RWPE1 (cell line): ENCODE measurements around the gene WHRN.

Source experiments
- CTCF ChIA-PET: fragments of 350-600 bp; sonication (Branson Sonifier 250); formaldehyde crosslinking; extraction: SDS; loops from one replicate; lab custom pipeline; 2021; lab: Yijun Ruan, JAX
- POLR2A ChIA-PET: fragments of 400-600 bp; formaldehyde crosslinking; extraction: SDS; loops from one replicate; lab custom pipeline; 2020; ENCODE audit warnings: antibody characterized with exemption; ENCODE audit not compliant: low non-redundant PET; lab: Yijun Ruan, JAX
- DNase-seq: peaks from one replicate; pipeline ENCODE4 v3.0.0; 2012; ENCODE audit warnings: low spot score
- H3K27ac ChIP-seq: fragments of 450-650 bp; 2 replicates; pipeline ENCODE4 v1.5.1; 2017
- TF ChIP-seq, protein P1 (sequence below): fragments of 450-650 bp; conservative IDR thresholded peaks from 2 replicates; pipeline ENCODE4 v1.5.1; 2017; ENCODE audit warnings: low read depth, mild to moderate bottlenecking

The WHRN gene

DNA sequence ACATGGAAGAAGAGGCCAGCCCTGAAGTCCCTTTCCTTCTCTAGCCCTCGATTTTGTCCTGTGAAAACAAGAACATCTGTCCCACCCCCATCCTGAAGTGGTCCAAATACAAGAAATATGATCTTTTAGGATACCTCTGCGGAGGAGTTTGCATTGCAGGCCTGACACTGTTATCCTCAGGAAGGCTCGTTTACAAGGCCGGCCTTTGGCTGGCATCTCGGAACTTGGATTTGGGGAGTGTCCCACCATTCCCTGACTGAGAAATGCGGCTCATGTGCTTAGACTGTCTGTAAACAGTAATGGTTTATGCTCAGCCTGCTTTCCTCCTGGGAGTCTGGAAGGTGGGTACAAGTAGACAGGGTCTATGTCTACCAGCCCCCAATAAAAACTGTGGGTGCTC, 26.4 kb downstream of the WHRN start:
- DNase-seq: no peak
- ChIA-PET POLR2A (no interaction called here), CTCF (interaction anchor here (0.7 kb wide), 1 partner anchor 73 kb away, joined by 3 read pairs; no protein-coding TSS in a partner anchor)
- H3K27ac ChIP-seq: no peak overlapping the region
- TF ChIP-seq, protein P1, sequence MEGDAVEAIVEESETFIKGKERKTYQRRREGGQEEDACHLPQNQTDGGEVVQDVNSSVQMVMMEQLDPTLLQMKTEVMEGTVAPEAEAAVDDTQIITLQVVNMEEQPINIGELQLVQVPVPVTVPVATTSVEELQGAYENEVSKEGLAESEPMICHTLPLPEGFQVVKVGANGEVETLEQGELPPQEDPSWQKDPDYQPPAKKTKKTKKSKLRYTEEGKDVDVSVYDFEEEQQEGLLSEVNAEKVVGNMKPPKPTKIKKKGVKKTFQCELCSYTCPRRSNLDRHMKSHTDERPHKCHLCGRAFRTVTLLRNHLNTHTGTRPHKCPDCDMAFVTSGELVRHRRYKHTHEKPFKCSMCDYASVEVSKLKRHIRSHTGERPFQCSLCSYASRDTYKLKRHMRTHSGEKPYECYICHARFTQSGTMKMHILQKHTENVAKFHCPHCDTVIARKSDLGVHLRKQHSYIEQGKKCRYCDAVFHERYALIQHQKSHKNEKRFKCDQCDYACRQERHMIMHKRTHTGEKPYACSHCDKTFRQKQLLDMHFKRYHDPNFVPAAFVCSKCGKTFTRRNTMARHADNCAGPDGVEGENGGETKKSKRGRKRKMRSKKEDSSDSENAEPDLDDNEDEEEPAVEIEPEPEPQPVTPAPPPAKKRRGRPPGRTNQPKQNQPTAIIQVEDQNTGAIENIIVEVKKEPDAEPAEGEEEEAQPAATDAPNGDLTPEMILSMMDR: no peak

DNA sequence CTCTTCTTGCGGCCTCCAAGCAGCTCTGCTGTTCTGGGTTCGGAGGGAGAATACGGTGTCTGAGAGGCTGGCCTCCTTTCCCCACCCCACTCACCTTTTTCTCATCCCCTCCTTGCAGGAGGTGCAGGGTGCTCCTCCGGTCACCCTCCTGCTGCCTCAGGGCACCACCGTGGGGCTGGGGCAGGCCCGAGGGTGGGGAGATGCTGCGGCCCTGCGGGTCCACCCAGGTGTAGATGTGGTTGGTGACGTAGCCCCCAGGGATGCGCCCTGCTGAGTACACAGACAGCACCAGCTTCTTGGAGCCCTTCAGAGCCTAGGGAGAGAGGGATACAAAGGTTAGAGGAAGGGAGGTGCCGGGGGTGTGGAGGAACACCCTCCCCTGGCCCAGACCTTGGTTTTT, 26.8 kb downstream of the WHRN start:
- TF ChIP-seq, protein P1: no peak
- DNase-seq: no peak
- ChIA-PET POLR2A (no interaction called here), CTCF (interaction anchor here (0.6 to 0.7 kb wide), 2 partner anchors 73 to 183 kb away, joined by 3 to 8 read pairs; no protein-coding TSS in a partner anchor)
- no peak overlapping the region for H3K27ac ChIP-seq

GRCh38 chr9:114477642-114478041, 27.6 kb downstream of the WHRN start:
- no peak for DNase-seq
- 0 out of 2 replicates have a peak overlapping the region, but pooled peaks have one; percentile 0 for H3K27ac ChIP-seq
- TF ChIP-seq, protein P1: no peak
- POLR2A ChIA-PET: no interaction called here
- CTCF ChIA-PET: no interaction called here

- no peak for DNase-seq
- POLR2A ChIA-PET: no interaction called here
- H3K27ac ChIP-seq: peak overlapping the region; percentile 0; the same call in 1 of the 2 replicates
- CTCF ChIA-PET: no interaction called here
- TF ChIP-seq, protein P1: no peak
Measured at GRCh38 chr9:114476891-114477469, 28.3 kb downstream of the WHRN start.

DNA sequence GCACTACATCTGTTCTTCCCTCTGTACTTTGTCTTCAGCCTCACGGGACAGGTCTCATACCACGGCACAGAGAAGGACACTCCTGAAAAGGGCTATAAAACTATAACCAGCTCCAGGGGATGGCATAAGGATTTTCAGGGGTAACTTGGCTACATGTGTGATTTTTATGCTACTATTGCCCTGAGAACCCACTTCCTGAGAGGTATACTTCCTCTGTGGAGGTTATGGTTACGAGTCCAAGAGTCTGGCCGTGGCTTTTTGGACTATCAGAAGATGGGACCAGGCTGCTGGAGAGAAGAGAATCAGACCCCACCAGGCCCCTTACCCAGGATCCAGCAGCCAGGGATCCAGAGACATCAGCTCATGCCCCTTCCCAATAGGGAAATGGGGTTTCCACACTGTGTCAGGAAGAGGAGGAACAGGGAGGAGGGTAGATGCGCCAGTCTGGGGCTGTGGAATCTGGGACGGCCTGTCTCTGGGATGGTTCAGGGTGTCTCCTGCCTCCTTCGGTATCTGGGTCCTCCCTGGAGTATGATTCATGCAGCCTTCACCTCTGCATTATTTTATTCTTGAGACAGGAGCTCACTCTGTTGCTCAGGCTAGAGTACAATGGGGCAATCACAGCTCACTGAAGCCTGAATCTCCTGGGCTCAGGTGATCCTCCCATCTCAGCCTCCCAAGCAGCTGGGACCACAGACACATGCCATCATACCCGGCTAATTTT, 29.7 kb downstream of the WHRN start:
- DNase-seq: no peak
- ChIA-PET CTCF (interaction anchor here (0.6 to 3.9 kb wide), 2 partner anchors 12 to 29 kb away, joined by 3 to 16 read pairs; no protein-coding TSS in a partner anchor), POLR2A (interaction anchor here (0.6 kb wide), 1 partner anchor 27 kb away, joined by 3 read pairs; no protein-coding TSS in a partner anchor)
- TF ChIP-seq, protein P1: no peak
- peak overlapping the region; percentile 9; the same call in 1 of the 2 replicates for H3K27ac ChIP-seq

GRCh38 chr9:114474425-114474824, 30.8 kb downstream of the WHRN start:
- DNase-seq: no peak
- ChIA-PET CTCF (interaction anchor here (0.6 to 3.9 kb wide), 4 partner anchors 10 to 1571 kb away, joined by 3 to 16 read pairs (median 3); no protein-coding TSS in a partner anchor), POLR2A (no interaction called here)
- H3K27ac ChIP-seq: no peak overlapping the region
- TF ChIP-seq, protein P1: no peak
